GM23338 (cell line): ENCODE results near the gene CDKN2D. TPM values are rescaled to one million over a fixed set of nuclear protein-coding genes. Genes with fewer than 3 reads are reported as not detected.

Source experiments
- ATAC-seq: fragments of 200-7000 bp; cut with Tn5 transposase; 3 replicates; pipeline ENCODE4 v1.9.1; 2020
- DNase-seq: peaks from one replicate; pipeline ENCODE4 v3.0.0-alpha.2; 2015; ENCODE audit warnings: low spot score
- H2AFZ ChIP-seq: fragments of 200-600 bp; sonication (generic); 2 replicates; pipeline ENCODE4 v1.8.0; 2016; ENCODE audit warnings: antibody characterized with exemption, mild to moderate bottlenecking, moderate library complexity
- H3F3A ChIP-seq: fragments of 200-600 bp; sonication (generic); replicated peaks from 2 replicates; pipeline ENCODE4 v1.8.0; 2017; ENCODE audit warnings: antibody characterized with exemption, mixed run types, low read depth
- H3K27ac ChIP-seq: fragments of 200-600 bp; sonication (generic); 2 replicates; pipeline ENCODE4 v1.6.1; 2016; ENCODE audit warnings: low read depth
- H3K27me3 ChIP-seq: fragments of 200-600 bp; sonication (generic); 2 replicates; pipeline ENCODE4 v1.8.0; 2016; ENCODE audit warnings: mild to moderate bottlenecking, mixed run types, moderate library complexity; ENCODE audit not compliant: insufficient read depth
- H3K36me3 ChIP-seq: fragments of 200-600 bp; sonication (generic); 2 replicates; pipeline ENCODE4 v1.8.0; 2016; ENCODE audit warnings: mild to moderate bottlenecking; ENCODE audit not compliant: insufficient read depth
- H3K4me1 ChIP-seq: fragments of 200-600 bp; sonication (generic); 2 replicates; pipeline ENCODE4 v1.8.0; 2016; ENCODE audit warnings: mild to moderate bottlenecking, moderate library complexity; ENCODE audit not compliant: insufficient read depth
- H3K4me2 ChIP-seq: fragments of 200-600 bp; sonication (generic); 2 replicates; pipeline ENCODE4 v1.7.1; 2017; ENCODE audit warnings: mixed run types
- H3K4me3 ChIP-seq: fragments of 200-600 bp; sonication (generic); 2 replicates; pipeline ENCODE4 v1.6.1; 2016; ENCODE audit warnings: mixed run types
- H3K79me2 ChIP-seq: fragments of 200-600 bp; sonication (generic); replicated peaks from 2 replicates; pipeline ENCODE4 v1.8.0; 2017; ENCODE audit warnings: mild to moderate bottlenecking; ENCODE audit not compliant: insufficient read depth
- H3K9me2 ChIP-seq: fragments of 200-600 bp; sonication (generic); 2 replicates; pipeline ENCODE4 v1.8.0; 2017; ENCODE audit not compliant: insufficient read depth
- H4K20me1 ChIP-seq: fragments of 200-600 bp; sonication (generic); replicated peaks from 2 replicates; pipeline ENCODE4 v1.8.0; 2017; ENCODE audit warnings: mild to moderate bottlenecking; ENCODE audit not compliant: insufficient read depth
- H3K27ac Mint-ChIP-seq: 2 replicates; pipeline ENCODE4 v1.8.0; 2020; ENCODE audit warnings: inconsistent platforms, mild to moderate bottlenecking, moderate library complexity, mixed read lengths
- H3K27me3 Mint-ChIP-seq: 3 replicates; pipeline ENCODE4 v1.8.0; 2022; ENCODE audit warnings: low read depth, mild to moderate bottlenecking, moderate library complexity, mixed read lengths, inconsistent platforms; ENCODE audit not compliant: insufficient read depth, poor library complexity
- H3K36me3 Mint-ChIP-seq: 3 replicates; pipeline ENCODE4 v1.8.0; 2021; ENCODE audit warnings: low read depth, mild to moderate bottlenecking, inconsistent platforms, moderate library complexity, mixed read lengths
- H3K4me1 Mint-ChIP-seq: 3 replicates; pipeline ENCODE4 v1.8.0; 2020; ENCODE audit warnings: mild to moderate bottlenecking, inconsistent platforms, mixed read lengths
- H3K4me3 Mint-ChIP-seq: 3 replicates; pipeline ENCODE4 v1.8.0; 2021; ENCODE audit warnings: moderate library complexity, mild to moderate bottlenecking, inconsistent platforms, mixed read lengths
- H3K9me3 Mint-ChIP-seq: 3 replicates; pipeline ENCODE4 v1.8.0; 2020; ENCODE audit warnings: moderate library complexity, mild to moderate bottlenecking, inconsistent platforms, mixed read lengths
- CREB1 ChIP-seq: fragments of 250-450 bp; sonication (Bioruptor Pico); IDR thresholded peaks from 2 replicates; pipeline ENCODE4 v1.5.0; 2020; ENCODE audit warnings: low read depth, mild to moderate bottlenecking, moderate library complexity
- EZH2 ChIP-seq: fragments of 200-600 bp; sonication (generic); IDR thresholded peaks from one replicate; pipeline ENCODE4 v1.8.0; 2017; ENCODE audit warnings: antibody characterized with exemption, mild to moderate bottlenecking, low read depth; ENCODE audit not compliant: unreplicated experiment
- EZH2phosphoT487 ChIP-seq: fragments of 200-600 bp; sonication (generic); IDR thresholded peaks from one replicate; pipeline ENCODE4 v1.8.1; 2018; ENCODE audit warnings: antibody characterized with exemption; ENCODE audit not compliant: unreplicated experiment
- JUNB ChIP-seq: IDR thresholded peaks from one replicate; pipeline ENCODE4 v1.6.1; 2016; ENCODE audit warnings: antibody characterized with exemption; ENCODE audit not compliant: unreplicated experiment
- NANOG ChIP-seq: IDR thresholded peaks from 2 replicates; pipeline ENCODE4 v1.6.1; 2016; ENCODE audit warnings: antibody characterized with exemption, borderline replicate concordance
- POLR2AphosphoS5 ChIP-seq: IDR thresholded peaks from 2 replicates; pipeline ENCODE4 v1.6.1; 2016; ENCODE audit warnings: antibody characterized with exemption, low read depth
- REST ChIP-seq: IDR thresholded peaks from one replicate; pipeline ENCODE4 v1.6.1; 2018; ENCODE audit warnings: antibody characterized with exemption; ENCODE audit not compliant: unreplicated experiment
- STAT1 ChIP-seq: IDR thresholded peaks from one replicate; pipeline ENCODE4 v1.6.1; 2016; ENCODE audit warnings: antibody characterized with exemption; ENCODE audit not compliant: unreplicated experiment
- ZNF114 ChIP-seq: fragments of 250-450 bp; sonication (Bioruptor Pico); IDR thresholded peaks from 2 replicates; pipeline ENCODE4 v1.5.0; 2020; ENCODE audit warnings: mild to moderate bottlenecking, moderate library complexity
- ZNF331 ChIP-seq: fragments of 250-450 bp; sonication (Bioruptor Pico); IDR thresholded peaks from 2 replicates; pipeline ENCODE4 v1.5.0; 2020; ENCODE audit warnings: low read depth, mild to moderate bottlenecking, moderate library complexity
- ZNF462 ChIP-seq: fragments of 250-450 bp; sonication (Bioruptor Pico); IDR thresholded peaks from 2 replicates; pipeline ENCODE4 v1.5.0; 2020; ENCODE audit warnings: mild to moderate bottlenecking, moderate library complexity
- polyA plus RNA-seq: library from polyadenylated mRNA; unstranded; fragments of >200 nt; fragmentation: Nextera tagmentation; extraction: Ambion mirVana; gene quantifications from 2 replicates; pipeline ENCODE4 v1.2.1, GENCODE V29; 2016
- total RNA-seq: library from RNA; depleted of rRNA; stranded (reverse); fragments of >200 nt; shearing (Covaris generic); gene quantifications from 2 replicates; pipeline ENCODE4 v1.2.3, GENCODE V29; 2014
- TF ChIP-seq, protein P1 (sequence below): IDR thresholded peaks from 2 replicates; pipeline ENCODE4 v1.6.1; 2016; ENCODE audit warnings: antibody characterized with exemption
- TF ChIP-seq, protein P2 (sequence below), 2 experiments: fragments of 200-600 bp in 1 of 2; sonication (generic) in 1 of 2; conservative IDR thresholded peaks; 2 replicates each; pipeline versions ENCODE4 v1.5.1 to v1.6.1; 2016 to 2017; ENCODE audit warnings: antibody characterized with exemption in 2 of 2, low read depth in 2 of 2, mild to moderate bottlenecking in 2 of 2, moderate library complexity in 1 of 2

The CDKN2D gene
- total and polyA plus RNA-seq, 2 experiments from 2014 or later, result 1.4 to 4.0 TPM

GRCh38 chr19:10552510-10553053 is 16.2 kb downstream of the CDKN2D start:
- Mint-ChIP-seq H3K4me1 (no peaks in the 10 kb centered on the region), H3K27me3 (peaks cover 22% of the 10 kb centered on the region), H3K36me3 (peaks cover 82% of the 10 kb centered on the region), H3K27ac (no peak overlapping the region), H3K4me3 (no peak overlapping the region), H3K9me3 (no peaks in the 10 kb centered on the region)
- TF ChIP-seq EZH2phosphoT487, result no peak
- no peak for TF ChIP-seq ZNF462 (CRISPR knock-in tag)
- TF ChIP-seq ZNF114 (CRISPR knock-in tag), result no peak
- TF ChIP-seq CREB1 (CRISPR knock-in tag), result no peak
- no peak for TF ChIP-seq STAT1
- no peak for TF ChIP-seq JUNB
- TF ChIP-seq NANOG, result no peak
- TF ChIP-seq, protein P1, sequence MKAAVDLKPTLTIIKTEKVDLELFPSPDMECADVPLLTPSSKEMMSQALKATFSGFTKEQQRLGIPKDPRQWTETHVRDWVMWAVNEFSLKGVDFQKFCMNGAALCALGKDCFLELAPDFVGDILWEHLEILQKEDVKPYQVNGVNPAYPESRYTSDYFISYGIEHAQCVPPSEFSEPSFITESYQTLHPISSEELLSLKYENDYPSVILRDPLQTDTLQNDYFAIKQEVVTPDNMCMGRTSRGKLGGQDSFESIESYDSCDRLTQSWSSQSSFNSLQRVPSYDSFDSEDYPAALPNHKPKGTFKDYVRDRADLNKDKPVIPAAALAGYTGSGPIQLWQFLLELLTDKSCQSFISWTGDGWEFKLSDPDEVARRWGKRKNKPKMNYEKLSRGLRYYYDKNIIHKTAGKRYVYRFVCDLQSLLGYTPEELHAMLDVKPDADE, result no peak
- no peak for TF ChIP-seq REST
- no peak; the same call in 1 of the 2 replicates for TF ChIP-seq POLR2AphosphoS5
- no peak for TF ChIP-seq ZNF331
- no peak for TF ChIP-seq EZH2
- TF ChIP-seq, protein P2, sequence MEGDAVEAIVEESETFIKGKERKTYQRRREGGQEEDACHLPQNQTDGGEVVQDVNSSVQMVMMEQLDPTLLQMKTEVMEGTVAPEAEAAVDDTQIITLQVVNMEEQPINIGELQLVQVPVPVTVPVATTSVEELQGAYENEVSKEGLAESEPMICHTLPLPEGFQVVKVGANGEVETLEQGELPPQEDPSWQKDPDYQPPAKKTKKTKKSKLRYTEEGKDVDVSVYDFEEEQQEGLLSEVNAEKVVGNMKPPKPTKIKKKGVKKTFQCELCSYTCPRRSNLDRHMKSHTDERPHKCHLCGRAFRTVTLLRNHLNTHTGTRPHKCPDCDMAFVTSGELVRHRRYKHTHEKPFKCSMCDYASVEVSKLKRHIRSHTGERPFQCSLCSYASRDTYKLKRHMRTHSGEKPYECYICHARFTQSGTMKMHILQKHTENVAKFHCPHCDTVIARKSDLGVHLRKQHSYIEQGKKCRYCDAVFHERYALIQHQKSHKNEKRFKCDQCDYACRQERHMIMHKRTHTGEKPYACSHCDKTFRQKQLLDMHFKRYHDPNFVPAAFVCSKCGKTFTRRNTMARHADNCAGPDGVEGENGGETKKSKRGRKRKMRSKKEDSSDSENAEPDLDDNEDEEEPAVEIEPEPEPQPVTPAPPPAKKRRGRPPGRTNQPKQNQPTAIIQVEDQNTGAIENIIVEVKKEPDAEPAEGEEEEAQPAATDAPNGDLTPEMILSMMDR (conservative IDR thresholded peaks at IDR 0.05; ENCODE audit: low read depth in 2 of 2), result no peak
- Histone ChIP-seq H3K9me2 (no peaks in the 10 kb centered on the region), H3F3A (peaks cover 30% of the 10 kb centered on the region), H3K36me3 (peaks cover 16% of the 10 kb centered on the region; the same call in 1 of the 2 replicates), H3K27me3 (no peaks in the 10 kb centered on the region), H3K27ac (no peak overlapping the region), H4K20me1 (peaks cover 8% of the 10 kb centered on the region), H3K4me3 (no peak overlapping the region), H2AFZ (no peak overlapping the region), H3K79me2 (no peaks in the 10 kb centered on the region), H3K4me1 (no peaks in the 10 kb centered on the region), H3K4me2 (no peak overlapping the region)
- DNase-seq (peak; percentile 82), ATAC-seq (peak; percentile 91)
